Muscle layer of duodenum (tissue), 2 donors: ENCODE measurements around the gene COX5A.
"Not testable (repeated sequence)": the region's sequence is repeated elsewhere in the genome, so short reads cannot be mapped to it uniquely, and the experiment has no call there.

Experiments
- H3K27ac ChIP-seq: one replicate; pipeline ENCODE4 v1.7.0; 2013; ENCODE audit warnings: mild to moderate bottlenecking, low read length
- H3K27me3 ChIP-seq: one replicate; pipeline ENCODE4 v1.7.0; 2013; ENCODE audit warnings: low read depth, mild to moderate bottlenecking, control low read depth, low read length
- H3K36me3 ChIP-seq, 2 donors: one replicate each; pipeline ENCODE4 v1.7.0; 2013; ENCODE audit warnings: low read length in 2 of 2, control low read depth in 1 of 2, mild to moderate bottlenecking in 1 of 2; ENCODE audit not compliant: insufficient read depth in 2 of 2, control insufficient read depth in 1 of 2
- H3K4me1 ChIP-seq, 2 donors: one replicate each; pipeline ENCODE4 v1.7.0; 2013; ENCODE audit warnings: low read length in 2 of 2, mild to moderate bottlenecking in 2 of 2, control low read depth in 1 of 2, moderate library complexity in 1 of 2; ENCODE audit not compliant: insufficient read depth in 2 of 2, control insufficient read depth in 1 of 2
- H3K4me3 ChIP-seq, 2 donors: one replicate each; pipeline ENCODE4 v1.7.0; 2013; ENCODE audit warnings: low read length in 2 of 2, low read depth in 1 of 2, mild to moderate bottlenecking in 1 of 2
- H3K9me3 ChIP-seq, 2 donors: one replicate each; pipeline ENCODE4 v1.7.0; 2013; ENCODE audit warnings: low read length in 2 of 2, control low read depth in 1 of 2, mild to moderate bottlenecking in 1 of 2; ENCODE audit not compliant: control insufficient read depth in 1 of 2
- donor health status: healthy.

Gene COX5A

GRCh38 chr15:74887537-74888193, 50.2 kb downstream of the COX5A start:
- not testable (repeated sequence) for H3K36me3 ChIP-seq, H3K27me3 ChIP-seq, H3K4me3 ChIP-seq, H3K9me3 ChIP-seq, H3K27ac ChIP-seq
- H3K4me1 ChIP-seq = peaks cover 0 to 18% of the 10 kb centered on the region in 2 donors

GRCh38 chr15:74885461-74885860, 52.4 kb downstream of the COX5A start:
- Histone ChIP-seq H3K27me3 (no peaks in the 10 kb centered on the region), H3K36me3 (no peaks in the 10 kb centered on the region), H3K4me3 (no peak overlapping the region), H3K27ac (no peak overlapping the region), H3K4me1 (peaks cover 0 to 11% of the 10 kb centered on the region in 2 donors), H3K9me3 (no peaks in the 10 kb centered on the region)

DNA sequence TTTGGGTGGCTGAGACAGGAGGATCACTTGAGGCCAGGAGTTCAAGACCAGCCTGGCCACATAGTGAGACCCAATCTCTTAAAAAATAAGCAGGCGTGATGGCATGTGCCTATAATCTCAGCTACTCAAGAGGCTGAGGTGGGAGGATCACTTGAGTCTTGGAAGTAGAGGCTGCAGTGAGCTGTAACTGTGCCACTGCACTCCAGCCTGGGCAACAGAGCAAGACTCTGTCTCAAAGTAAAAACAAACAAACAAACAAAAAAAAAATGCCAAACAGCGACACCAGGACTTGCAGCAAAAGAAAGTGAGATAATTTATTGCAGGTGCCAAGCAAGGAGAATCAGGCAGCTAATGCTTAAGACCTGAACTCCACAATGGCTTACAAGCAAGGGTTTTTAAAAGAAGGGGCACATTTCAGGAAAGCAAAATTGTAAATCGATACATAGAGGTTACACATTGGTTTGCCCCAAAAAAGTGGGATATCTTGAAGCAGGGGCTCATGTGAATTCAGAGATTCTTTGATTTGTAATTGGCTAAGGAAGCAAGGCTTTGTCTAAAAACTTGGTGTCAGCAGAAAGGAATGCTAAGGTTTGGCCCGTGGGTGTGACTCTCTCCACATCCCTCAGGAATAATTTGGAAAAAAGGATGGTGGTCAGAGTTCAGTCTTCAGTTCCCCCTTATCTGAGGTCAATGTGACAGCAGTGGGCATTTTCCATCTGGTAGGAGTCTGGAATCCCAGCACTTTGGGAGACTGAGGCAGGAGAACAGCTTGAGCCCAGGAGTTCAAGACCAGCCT, 53.2 kb downstream of the COX5A start:
- no peak overlapping the region for H3K4me3 ChIP-seq
- no peaks in the 10 kb centered on the region for H3K9me3 ChIP-seq
- H3K36me3 ChIP-seq = no peaks in the 10 kb centered on the region
- H3K27me3 ChIP-seq = no peaks in the 10 kb centered on the region
- H3K27ac ChIP-seq = no peak overlapping the region
- H3K4me1 ChIP-seq = peaks cover 0 to 9% of the 10 kb centered on the region in 2 donors

DNA sequence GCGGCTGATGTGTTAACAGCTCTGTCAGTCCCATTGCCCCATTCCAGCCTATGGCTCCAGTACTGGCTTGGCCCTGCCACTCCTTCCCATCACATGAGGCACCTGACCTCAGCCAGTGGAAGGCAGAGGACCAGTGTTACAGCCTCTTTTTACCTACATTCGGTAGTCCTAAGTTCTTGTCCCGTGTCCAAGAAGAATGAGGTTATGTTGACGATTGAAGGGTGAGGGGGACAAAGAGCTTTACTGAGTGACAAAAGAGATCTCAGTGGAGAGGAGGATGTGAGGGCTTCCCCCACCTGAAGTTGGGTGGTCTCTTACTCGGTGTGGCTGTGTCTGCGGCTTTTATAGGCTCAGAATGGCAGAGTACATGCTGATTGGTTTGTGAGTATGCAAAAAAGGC, 55.3 kb downstream of the COX5A start:
- H3K9me3 ChIP-seq = no peaks in the 10 kb centered on the region
- H3K27ac ChIP-seq = no peak overlapping the region
- H3K36me3 ChIP-seq = no peaks in the 10 kb centered on the region
- no peak overlapping the region for H3K4me3 ChIP-seq
- H3K4me1 ChIP-seq = no peaks in the 10 kb centered on the region
- H3K27me3 ChIP-seq = no peaks in the 10 kb centered on the region

DNA sequence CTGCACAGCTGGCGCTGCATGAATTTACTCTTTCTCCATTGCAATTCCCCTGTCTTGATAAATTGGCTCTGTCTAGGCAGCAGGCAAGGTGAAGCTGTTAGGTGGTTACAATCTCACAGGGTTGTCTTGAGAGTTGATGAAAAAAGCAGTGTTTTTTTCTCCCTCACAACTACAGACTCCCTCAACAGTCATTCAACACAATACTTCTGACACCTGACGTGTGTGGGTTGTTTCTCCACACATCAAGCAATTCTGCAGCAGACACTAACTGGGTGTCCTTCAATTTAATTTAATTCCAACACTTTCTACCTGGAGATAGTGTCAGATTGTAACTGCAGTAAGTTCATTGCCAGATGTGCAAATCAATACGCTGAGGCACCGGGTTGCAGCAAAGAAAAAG, 59.6 kb downstream of the COX5A start:
- H3K27me3 ChIP-seq = no peaks in the 10 kb centered on the region
- H3K9me3 ChIP-seq = no peaks in the 10 kb centered on the region
- no peaks in the 10 kb centered on the region for H3K36me3 ChIP-seq
- peaks cover 0 to 4% of the 10 kb centered on the region in 2 donors for H3K4me1 ChIP-seq
- H3K27ac ChIP-seq = no peak overlapping the region
- H3K4me3 ChIP-seq = no peak overlapping the region

DNA sequence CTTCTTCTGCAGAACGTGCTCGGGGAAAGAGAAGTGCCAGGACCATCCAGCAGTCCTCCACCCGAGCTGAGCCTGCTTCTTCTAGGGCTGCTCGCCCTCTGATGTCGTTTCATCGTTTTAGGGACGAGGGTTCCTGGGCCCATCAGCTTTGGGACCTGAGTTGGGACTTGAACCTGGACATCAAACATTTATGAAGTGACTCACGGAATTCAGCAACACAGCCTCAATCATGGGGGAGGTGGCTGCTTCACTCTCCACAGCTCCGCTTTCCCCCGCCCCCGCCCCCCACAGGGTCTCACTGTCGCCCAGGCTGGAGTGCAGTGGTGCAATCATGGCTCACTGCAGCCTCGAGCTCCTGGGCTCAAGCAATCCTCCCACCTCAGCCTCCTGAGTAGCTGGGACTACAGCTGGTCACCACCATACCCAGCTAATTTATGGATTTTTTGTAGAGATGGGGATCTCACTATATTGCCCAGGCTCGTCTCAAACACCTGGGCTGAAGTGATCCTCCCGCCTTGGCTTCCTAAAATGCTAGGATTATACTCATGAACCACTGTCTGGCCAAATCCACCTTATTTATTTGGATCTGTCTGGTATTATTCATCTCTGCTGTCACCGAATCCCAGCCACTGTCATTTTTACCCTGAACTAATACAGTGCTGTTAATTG, 64.0 kb downstream of the COX5A start:
- H3K4me1 ChIP-seq = peaks cover 18 to 40% of the 10 kb centered on the region in 2 donors

GRCh38 chr15:74873036-74873755, 64.7 kb downstream of the COX5A start, which contains the start of gene SCAMP2:
Gene SCAMP2, minus strand, starts transcription at chr15:74873365. Its CDS starts 110 bp downstream, at chr15:74873255.
- peaks cover 21 to 47% of the 10 kb centered on the region in 2 donors for H3K4me1 ChIP-seq
- no peaks in the 10 kb centered on the region for H3K9me3 ChIP-seq
- peaks cover 0 to 6% of the 10 kb centered on the region in 2 donors for H3K36me3 ChIP-seq
- H3K27ac ChIP-seq = peak within 1 kb of the TSS; percentile 94
- no peaks in the 10 kb centered on the region for H3K27me3 ChIP-seq
- H3K4me3 ChIP-seq = peak within 1 kb of the TSS; percentile 88 to 94

More for the DNA sequence above, 64.0 kb downstream of the COX5A start:
- H3K27ac ChIP-seq = peak overlapping the region; percentile 94
- H3K9me3 ChIP-seq = no peaks in the 10 kb centered on the region
- H3K36me3 ChIP-seq = peaks cover 0 to 6% of the 10 kb centered on the region in 2 donors
- peak overlapping the region; percentile 76 to 88 for H3K4me3 ChIP-seq
- no peaks in the 10 kb centered on the region for H3K27me3 ChIP-seq

- Histone ChIP-seq H3K27ac (peak overlapping the region; percentile 94), H3K4me3 (peak overlapping the region; percentile 88 to 94), H3K36me3 (peaks cover 0 to 6% of the 10 kb centered on the region in 2 donors), H3K9me3 (no peaks in the 10 kb centered on the region), H3K27me3 (no peaks in the 10 kb centered on the region), H3K4me1 (peaks cover 22 to 52% of the 10 kb centered on the region in 2 donors)
These were observed 65.2 kb downstream of the COX5A start for GRCh38 chr15:74872702-74873035.

GRCh38 chr15:74870436-74871215, 67.2 kb downstream of the COX5A start:
- Histone ChIP-seq H3K36me3 (peaks cover 0 to 6% of the 10 kb centered on the region in 2 donors), H3K4me1 (peaks cover 29 to 52% of the 10 kb centered on the region in 2 donors), H3K27ac (peak overlapping the region; percentile 88), H3K9me3 (no peaks in the 10 kb centered on the region), H3K27me3 (no peaks in the 10 kb centered on the region), H3K4me3 (peak overlapping the region in 1 of 2 donors; percentile 50)
